Measurements from ENCODE around the gene GDE1. TPM values are rescaled to one million over a fixed set of nuclear protein-coding genes. Genes with fewer than 3 reads are reported as not detected.
"Not testable (repeated sequence)": the region's sequence is repeated elsewhere in the genome, so short reads cannot be mapped to it uniquely, and the experiment has no call there.

The GDE1 gene
- total RNA-seq, 4 donors from 2014 or later: 57.3 to 80.9 (median 68.8) TPM

DNA sequence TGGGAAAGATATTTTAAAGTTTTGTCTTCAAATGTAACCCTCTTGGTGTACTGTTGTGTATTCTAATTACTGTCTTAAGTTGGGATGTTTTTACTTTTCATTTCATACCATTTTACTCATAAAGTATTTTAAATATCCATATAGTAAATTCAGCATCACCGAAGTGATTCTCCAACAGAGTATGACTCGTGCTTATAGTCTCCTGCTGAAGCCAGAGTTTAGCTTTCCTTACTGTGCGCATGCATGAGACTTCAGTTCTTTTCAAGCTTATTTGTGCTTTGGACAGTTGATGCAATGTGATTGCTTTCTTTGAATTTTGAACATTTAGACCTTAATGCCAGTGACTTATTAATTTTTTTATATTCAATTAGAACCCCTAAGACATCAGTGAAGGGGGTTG is 26.2 kb upstream of the GDE1 start:
- no peaks in the 10 kb centered on the region for H3K9me3 ChIP-seq
- H3K4me1 ChIP-seq: no peaks in the 10 kb centered on the region
- H3K36me3 ChIP-seq: peaks cover 13 to 43% of the 10 kb centered on the region in 2 donors
- intact Hi-C loops (cut with DNase I): no loop called here
- 97 to 98% methylated on average over 3 of the region's 3 CpGs for WGBS, 2 donors
- H3K27me3 ChIP-seq: no peaks in the 10 kb centered on the region
- no peak overlapping the region for H3K4me3 ChIP-seq (replicated peaks in 1 of 3)
- no peak for DNase-seq
- TF ChIP-seq, protein P1, sequence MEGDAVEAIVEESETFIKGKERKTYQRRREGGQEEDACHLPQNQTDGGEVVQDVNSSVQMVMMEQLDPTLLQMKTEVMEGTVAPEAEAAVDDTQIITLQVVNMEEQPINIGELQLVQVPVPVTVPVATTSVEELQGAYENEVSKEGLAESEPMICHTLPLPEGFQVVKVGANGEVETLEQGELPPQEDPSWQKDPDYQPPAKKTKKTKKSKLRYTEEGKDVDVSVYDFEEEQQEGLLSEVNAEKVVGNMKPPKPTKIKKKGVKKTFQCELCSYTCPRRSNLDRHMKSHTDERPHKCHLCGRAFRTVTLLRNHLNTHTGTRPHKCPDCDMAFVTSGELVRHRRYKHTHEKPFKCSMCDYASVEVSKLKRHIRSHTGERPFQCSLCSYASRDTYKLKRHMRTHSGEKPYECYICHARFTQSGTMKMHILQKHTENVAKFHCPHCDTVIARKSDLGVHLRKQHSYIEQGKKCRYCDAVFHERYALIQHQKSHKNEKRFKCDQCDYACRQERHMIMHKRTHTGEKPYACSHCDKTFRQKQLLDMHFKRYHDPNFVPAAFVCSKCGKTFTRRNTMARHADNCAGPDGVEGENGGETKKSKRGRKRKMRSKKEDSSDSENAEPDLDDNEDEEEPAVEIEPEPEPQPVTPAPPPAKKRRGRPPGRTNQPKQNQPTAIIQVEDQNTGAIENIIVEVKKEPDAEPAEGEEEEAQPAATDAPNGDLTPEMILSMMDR (IDR thresholded peaks at IDR 0.05): no peak
- no peak for TF ChIP-seq POLR2A (IDR thresholded peaks at IDR 0.05)
- no peak overlapping the region for H3K27ac ChIP-seq

DNA sequence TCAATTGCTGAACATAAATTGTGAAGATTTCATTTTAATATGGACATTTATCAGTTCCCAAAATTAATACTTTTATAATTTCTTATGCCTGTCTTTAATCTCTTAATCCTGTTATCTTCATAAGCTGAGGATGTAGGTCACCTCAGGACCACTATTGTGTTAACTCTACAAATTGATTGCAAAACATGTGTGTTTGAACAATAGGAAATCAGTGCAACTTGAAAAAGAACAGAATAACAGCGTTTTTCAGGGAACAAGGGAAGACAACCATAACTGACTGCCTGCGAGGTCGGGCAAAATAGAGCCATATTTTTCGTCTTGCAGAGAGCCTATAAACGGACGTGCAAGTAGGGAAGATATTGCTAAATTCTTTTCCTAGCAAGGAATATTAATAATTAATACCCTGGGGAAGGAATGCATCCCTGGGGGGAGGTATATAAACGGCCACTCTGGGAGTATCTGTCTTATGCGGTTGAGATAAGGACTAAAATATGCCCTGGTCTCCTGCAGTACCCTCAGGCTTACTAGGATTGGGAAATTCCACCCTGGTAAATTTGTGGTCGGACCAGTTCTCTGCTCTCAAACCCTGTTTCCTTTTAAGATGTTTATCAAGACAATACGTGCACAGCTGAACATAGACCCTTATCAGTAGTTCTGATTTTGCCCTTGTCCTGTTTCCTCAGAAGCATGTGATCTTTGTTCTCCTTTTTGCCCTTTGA is 21.5 kb upstream of the GDE1 start:
- H3K27ac ChIP-seq; H3K4me1 ChIP-seq; H3K27me3 ChIP-seq; DNase-seq; H3K4me3 ChIP-seq (replicated peaks in 1 of 3); H3K9me3 ChIP-seq; intact Hi-C loops (cut with DNase I): not testable (repeated sequence)
- peaks cover 17 to 32% of the 10 kb centered on the region in 2 donors for H3K36me3 ChIP-seq
- WGBS, 2 donors: 91 to 93% methylated on average over 10 of the region's 10 CpGs

DNA sequence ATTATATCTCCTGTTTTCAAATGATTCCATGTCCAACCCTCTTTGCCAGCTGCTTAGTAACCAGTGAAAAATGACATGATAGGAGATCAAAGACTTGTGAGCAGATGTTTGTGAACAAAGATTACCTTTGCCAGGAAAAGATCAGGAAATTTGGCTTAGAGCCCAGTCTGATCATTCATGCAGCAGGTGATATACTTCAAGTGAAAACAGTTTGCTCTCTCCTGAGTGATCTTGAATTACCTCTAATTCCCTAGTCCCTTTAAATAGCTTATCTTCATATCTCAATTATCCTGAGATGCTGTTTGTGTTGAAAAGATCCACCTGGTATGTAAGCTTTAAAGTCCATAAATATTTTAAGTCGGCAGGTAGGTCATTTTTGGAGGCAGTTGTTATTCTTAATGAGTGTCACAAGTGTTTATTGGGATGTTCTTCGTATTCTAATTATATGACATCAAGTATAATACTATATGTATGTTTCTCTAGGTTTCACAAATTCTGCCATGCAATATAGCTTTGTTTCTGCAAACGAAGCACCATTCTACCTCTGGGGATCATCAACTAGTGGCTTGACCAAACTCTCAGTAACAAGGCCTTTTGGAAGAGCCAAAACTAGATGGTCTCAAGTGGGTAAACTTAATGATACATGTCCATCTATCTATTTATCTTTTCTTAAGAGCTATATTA is 20.4 kb upstream of the GDE1 start:
- Histone ChIP-seq H3K4me1 (peaks cover 0 to 5% of the 10 kb centered on the region in 2 donors), H3K9me3 (no peaks in the 10 kb centered on the region), H3K36me3 (peaks cover 11 to 32% of the 10 kb centered on the region in 2 donors), H3K4me3 (replicated peaks in 1 of 3) (no peak overlapping the region), H3K27me3 (no peaks in the 10 kb centered on the region), H3K27ac (no peak overlapping the region)
- DNase-seq: no peak
- no peak for TF ChIP-seq POLR2A (IDR thresholded peaks at IDR 0.05)
- TF ChIP-seq, protein P1 (IDR thresholded peaks at IDR 0.05): no peak
- intact Hi-C loops (cut with DNase I): no loop called here
- WGBS, 2 donors: 71% methylated on average over 3 of the region's 3 CpGs

DNA sequence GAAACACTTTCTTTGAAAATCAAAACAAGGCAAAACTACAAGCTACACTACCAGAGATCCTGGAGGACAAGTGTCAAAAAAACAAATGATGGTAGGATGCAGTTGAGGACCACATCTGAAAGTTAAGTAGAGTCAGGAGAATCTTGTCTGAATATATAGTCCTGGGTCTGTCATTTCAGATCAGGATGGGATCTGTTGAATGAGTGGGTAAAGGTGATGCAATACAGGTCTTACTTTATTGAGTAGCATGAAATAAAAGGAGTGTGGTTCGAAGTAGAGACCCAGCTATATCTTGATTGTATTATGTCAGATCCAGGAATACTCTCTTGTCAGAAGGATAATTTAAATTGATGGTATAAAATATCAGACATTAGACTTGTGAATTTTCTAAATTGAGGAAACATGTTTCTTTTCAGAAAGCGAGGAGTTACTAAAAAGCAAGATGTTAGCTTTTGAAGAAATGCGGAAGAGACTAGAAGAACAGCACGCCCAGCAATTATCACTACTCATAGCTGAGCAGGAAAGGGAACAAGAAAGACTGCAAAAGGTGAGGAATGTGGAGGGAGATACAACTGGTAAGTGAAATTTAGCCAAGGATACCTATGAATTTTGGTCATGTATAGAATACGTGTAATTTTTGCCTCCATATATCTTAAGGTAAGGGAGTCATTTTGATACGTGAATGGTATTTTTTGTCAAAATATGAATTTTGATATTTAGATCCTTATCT is 18.5 kb upstream of the GDE1 start:
- no peak for DNase-seq
- Histone ChIP-seq H3K9me3 (no peaks in the 10 kb centered on the region), H3K36me3 (peaks cover 23 to 36% of the 10 kb centered on the region in 2 donors), H3K4me3 (replicated peaks in 1 of 3) (no peak overlapping the region), H3K27ac (no peak overlapping the region), H3K4me1 (peaks cover 0 to 5% of the 10 kb centered on the region in 2 donors), H3K27me3 (no peaks in the 10 kb centered on the region)
- 97 to 98% methylated on average over 6 of the region's 6 CpGs for WGBS, 2 donors
- intact Hi-C loops (cut with DNase I): no loop called here
- no peak for TF ChIP-seq POLR2A (IDR thresholded peaks at IDR 0.05)
- TF ChIP-seq, protein P1 (IDR thresholded peaks at IDR 0.05): no peak

DNA sequence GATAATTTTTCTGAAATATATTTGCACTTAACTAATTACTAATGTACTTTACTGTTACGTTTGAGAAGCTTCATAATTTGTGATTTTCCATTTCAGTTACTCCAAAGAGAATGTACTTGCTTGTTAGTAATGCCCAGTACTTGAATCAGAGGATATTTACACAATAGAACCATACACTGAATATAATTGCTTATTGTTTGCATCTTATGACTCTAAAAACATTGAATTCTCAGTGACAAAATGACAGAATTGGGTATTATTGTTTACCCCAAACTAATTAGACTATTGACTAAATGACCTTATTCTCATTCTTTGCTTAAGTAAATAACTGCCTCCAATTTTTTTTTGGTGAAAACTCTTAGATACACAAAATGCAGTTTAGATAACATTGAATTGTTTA is 10.7 kb upstream of the GDE1 start:
- intact Hi-C loops (cut with DNase I): no loop called here
- WGBS, 2 donors: 74 to 90% methylated on average over 1 of the region's 1 CpG
- no peaks in the 10 kb centered on the region for H3K27me3 ChIP-seq
- DNase-seq: no peak
- no peaks in the 10 kb centered on the region for H3K9me3 ChIP-seq
- no peaks in the 10 kb centered on the region for H3K4me1 ChIP-seq
- peaks cover 12 to 24% of the 10 kb centered on the region in 2 donors for H3K36me3 ChIP-seq
- TF ChIP-seq, protein P1 (IDR thresholded peaks at IDR 0.05): no peak
- no peak for TF ChIP-seq POLR2A (IDR thresholded peaks at IDR 0.05)
- H3K27ac ChIP-seq: no peak overlapping the region
- no peak overlapping the region for H3K4me3 ChIP-seq (replicated peaks in 1 of 3)
